VCaP (cell line): ENCODE data around the gene NSMCE3.

Source experiments
- H3K27ac ChIP-seq: fragments of 450-650 bp; 2 replicates; pipeline ENCODE4 v1.5.1; 2017
- CTCF ChIP-seq: fragments of 450-650 bp; conservative IDR thresholded peaks from 2 replicates; pipeline ENCODE4 v1.5.1; 2017; ENCODE audit warnings: mild to moderate bottlenecking, moderate library complexity

The NSMCE3 gene

DNA sequence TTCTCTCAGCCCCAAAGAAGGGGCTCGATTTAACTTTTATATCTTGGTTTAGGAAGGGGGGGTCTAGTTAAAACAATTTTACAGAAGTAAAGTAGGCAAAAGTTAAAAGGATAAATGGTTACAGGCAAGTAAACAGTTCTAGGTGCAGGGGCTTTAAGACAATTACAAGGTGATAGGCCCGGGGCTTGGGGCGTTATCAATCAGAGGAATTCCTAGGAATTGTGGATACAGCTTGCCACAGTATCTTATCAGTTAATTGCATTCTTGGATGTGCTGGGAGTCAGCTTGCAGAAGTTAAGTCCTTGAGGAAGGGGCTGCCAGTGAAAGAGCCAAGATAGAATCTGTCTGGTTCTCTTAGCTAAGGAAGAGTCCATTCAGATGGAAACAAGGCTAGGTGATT, 52.7 kb downstream of the NSMCE3 start:
- TF ChIP-seq CTCF = no peak
- no peak overlapping the region for H3K27ac ChIP-seq
